MM.1S (cell line): ENCODE data around the gene CIITA.

ENCODE experiments used
- CTCF ChIP-seq: fragments of 300-600 bp; sonication (generic); IDR thresholded peaks from 2 replicates; pipeline ENCODE4 v1.5.1; 2016; ENCODE audit warnings: antibody characterized with exemption, low read length, mixed read lengths
- EZH2phosphoT487 ChIP-seq: fragments of 300-600 bp; sonication (generic); IDR thresholded peaks from 2 replicates; pipeline ENCODE4 v1.6.1; 2018; ENCODE audit warnings: antibody characterized with exemption, low read length

DNA sequence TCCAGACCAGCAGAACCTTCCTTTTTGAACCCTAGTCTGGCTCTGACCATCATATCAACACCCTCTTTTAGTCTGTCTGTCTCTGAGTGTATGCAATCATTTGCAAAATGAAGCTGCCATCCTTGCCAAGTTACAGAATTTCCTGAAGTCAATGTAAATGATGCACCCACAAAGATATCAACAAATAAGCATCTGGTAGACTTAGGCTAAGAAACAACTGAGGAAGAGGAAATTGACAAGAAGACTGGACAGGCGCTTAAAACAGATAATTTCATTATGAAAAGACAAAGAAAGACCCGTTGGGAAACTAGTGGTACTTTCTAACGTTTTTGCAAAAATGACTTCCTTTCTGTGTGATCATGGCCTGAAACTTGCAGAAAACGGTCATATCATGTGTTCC lies 24.7 kb upstream of the CIITA start:
- TF ChIP-seq CTCF (no peak), EZH2phosphoT487 (no peak)
